WTC11 (cell line): ENCODE data around the gene SPOUT1. TPM values are rescaled to one million over a fixed set of nuclear protein-coding genes. Genes with fewer than 3 reads are reported as not detected.

Source experiments
- ATAC-seq: fragments of 200-7000 bp; cut with Tn5 transposase; 2 replicates; pipeline ENCODE4 v1.10.0; 2021; ENCODE audit warnings: mild to moderate bottlenecking, moderate library complexity
- CTCF ChIA-PET: fragments of 300-600 bp; sonication (Branson Sonifier 250); formaldehyde crosslinking; loops from one replicate; lab custom pipeline; 2021; ENCODE audit warnings: antibody characterized with exemption; lab: Charles Lee
- POLR2A ChIA-PET: fragments of 350-600 bp; sonication (Branson Sonifier 250); formaldehyde crosslinking; loops from one replicate; lab custom pipeline; 2021; ENCODE audit warnings: antibody characterized with exemption; lab: Charles Lee
- DNase-seq: peaks from one replicate; pipeline ENCODE4 v3.0.0; 2021; ENCODE audit warnings: low spot score
- H3K27ac Mint-ChIP-seq: 2 replicates; pipeline ENCODE4 v1.8.0; 2021; ENCODE audit warnings: mixed read lengths
- H3K27me3 Mint-ChIP-seq: 2 replicates; pipeline ENCODE4 v1.8.0; 2021; ENCODE audit warnings: low read depth, mild to moderate bottlenecking, moderate library complexity, mixed read lengths
- H3K36me3 Mint-ChIP-seq: 2 replicates; pipeline ENCODE4 v1.8.0; 2021; ENCODE audit warnings: mixed read lengths
- H3K4me1 Mint-ChIP-seq: 2 replicates; pipeline ENCODE4 v1.8.0; 2022; ENCODE audit warnings: mixed read lengths
- H3K4me3 Mint-ChIP-seq: 2 replicates; pipeline ENCODE4 v1.8.0; 2021; ENCODE audit warnings: mild to moderate bottlenecking, moderate library complexity, mixed read lengths
- H3K9me3 Mint-ChIP-seq: 2 replicates; pipeline ENCODE4 v1.8.0; 2021; ENCODE audit warnings: mixed read lengths
- AR ChIP-seq: fragments of 250-450 bp; sonication (Bioruptor Pico); IDR thresholded peaks from 2 replicates; pipeline ENCODE4 v1.9.0; 2021; ENCODE audit warnings: mild to moderate bottlenecking
- ATF1 ChIP-seq: sonication (generic); formaldehyde crosslinking; IDR thresholded peaks from 2 replicates; pipeline ENCODE4 v1.8.1; 2023; ENCODE audit warnings: mild to moderate bottlenecking, moderate library complexity, missing genetic modification reagents
- ATF6 ChIP-seq: sonication (generic); formaldehyde crosslinking; IDR thresholded peaks from 2 replicates; pipeline ENCODE4 v1.8.1; 2023; ENCODE audit warnings: mild to moderate bottlenecking, missing genetic modification reagents
- CBFB ChIP-seq: sonication (generic); formaldehyde crosslinking; IDR thresholded peaks from 2 replicates; pipeline ENCODE4 v1.8.1; 2022; ENCODE audit warnings: mild to moderate bottlenecking, low read depth, missing genetic modification reagents
- E2F5 ChIP-seq: sonication (generic); formaldehyde crosslinking; IDR thresholded peaks from 2 replicates; pipeline ENCODE4 v1.8.1; 2022; ENCODE audit warnings: mild to moderate bottlenecking, moderate library complexity, missing genetic modification reagents
- EMX1 ChIP-seq: fragments of 250-450 bp; sonication (Bioruptor Pico); IDR thresholded peaks from 2 replicates; pipeline ENCODE4 v1.8.0; 2021; ENCODE audit warnings: mild to moderate bottlenecking
- FOXJ3 ChIP-seq: sonication (generic); formaldehyde crosslinking; IDR thresholded peaks from 2 replicates; pipeline ENCODE4 v1.9.0; 2021; ENCODE audit warnings: missing genetic modification reagents, mild to moderate bottlenecking, borderline replicate concordance
- KAT7 ChIP-seq: sonication (generic); formaldehyde crosslinking; IDR thresholded peaks from 2 replicates; pipeline ENCODE4 v1.8.1; 2023; ENCODE audit warnings: missing genetic modification reagents, mild to moderate bottlenecking, borderline replicate concordance
- MLX ChIP-seq: sonication (generic); formaldehyde crosslinking; IDR thresholded peaks from 2 replicates; pipeline ENCODE4 v1.8.1; 2023; ENCODE audit warnings: mild to moderate bottlenecking, missing genetic modification reagents, moderate library complexity
- NR3C1 ChIP-seq: sonication (generic); formaldehyde crosslinking; conservative IDR thresholded peaks from 2 replicates; pipeline ENCODE4 v1.8.1; 2023; ENCODE audit warnings: low read depth, mild to moderate bottlenecking, missing genetic modification reagents
- TCF7 ChIP-seq: sonication (generic); formaldehyde crosslinking; IDR thresholded peaks from 2 replicates; pipeline ENCODE4 v1.8.0; 2022; ENCODE audit warnings: mild to moderate bottlenecking, low read depth, missing genetic modification reagents, moderate library complexity
- ZNF512 ChIP-seq: sonication (generic); formaldehyde crosslinking; IDR thresholded peaks from 2 replicates; pipeline ENCODE4 v1.8.1; 2022; ENCODE audit warnings: missing genetic modification reagents, borderline replicate concordance
- ZNF532 ChIP-seq: fragments of 250-450 bp; sonication (Bioruptor Pico); IDR thresholded peaks from 2 replicates; pipeline ENCODE4 v1.9.0; 2021; ENCODE audit warnings: mild to moderate bottlenecking, borderline replicate concordance
- total RNA-seq: library from RNA; stranded (reverse); gene quantifications from 3 replicates; pipeline ENCODE4 v1.2.3, GENCODE V29; 2021

SPOUT1 gene
- total RNA-seq, 1 experiment from 2014 or later, result 79.3 TPM

GRCh38 chr9:128771745-128772519, 57.7 kb downstream of the SPOUT1 start, which contains the start of gene ZER1 (continued):
- TF ChIP-seq ZNF512 (CRISPR knock-in tag) (no peak), ATF1 (CRISPR knock-in tag) (no peak), ZNF532 (no peak)
- TF ChIP-seq, all 79 proteins: peak for 17

- TF ChIP-seq NR3C1 (no peak), KAT7 (no peak), E2F5 (no peak), AR (CRISPR knock-in tag) (no peak), MLX (CRISPR knock-in tag) (no peak), ATF6 (CRISPR knock-in tag) (no peak), EMX1 (CRISPR knock-in tag) (no peak), FOXJ3 (CRISPR knock-in tag) (no peak), CBFB (CRISPR knock-in tag) (no peak), TCF7 (CRISPR knock-in tag) (no peak)
- ATAC-seq (peak; percentile 56), DNase-seq (no peak)
- peak overlapping the region; percentile 99 for H3K27ac Mint-ChIP-seq
- peak overlapping the region; percentile 95 for H3K4me3 Mint-ChIP-seq
- H3K9me3 Mint-ChIP-seq, result no peaks in the 10 kb centered on the region
- H3K4me1 Mint-ChIP-seq, result peaks cover 9% of the 10 kb centered on the region
- ChIA-PET POLR2A (interaction anchor here (0.7 kb wide), 1 partner anchor 1662 kb away, joined by 3 read pairs; no protein-coding TSS in a partner anchor), CTCF (interaction anchor here (0.5 to 3.4 kb wide), 10 partner anchors 9 to 257 kb away, joined by 3 to 20 read pairs (median 4); partner anchors contain the start of genes ENDOG and SH3GLB2)
- no peaks in the 10 kb centered on the region; the same call in 1 of the 2 replicates for H3K36me3 Mint-ChIP-seq
- no peaks in the 10 kb centered on the region; the same call in 1 of the 2 replicates for H3K27me3 Mint-ChIP-seq
Observed at GRCh38 chr9:128771094-128771721, 58.4 kb downstream of the SPOUT1 start.
